Activated gamma-delta T cell treated with anti-CD3 and anti-CD28 coated beads, Interleukin-2, amount 50 U/mL, for 16 hours (primary cell): ENCODE measurements around the gene ZBTB12.

Experiments used
- DNase-seq: peaks from one replicate; pipeline ENCODE4 v3.0.0-alpha.2; 2020; ENCODE audit warnings: low read depth

ZBTB12 gene

DNA sequence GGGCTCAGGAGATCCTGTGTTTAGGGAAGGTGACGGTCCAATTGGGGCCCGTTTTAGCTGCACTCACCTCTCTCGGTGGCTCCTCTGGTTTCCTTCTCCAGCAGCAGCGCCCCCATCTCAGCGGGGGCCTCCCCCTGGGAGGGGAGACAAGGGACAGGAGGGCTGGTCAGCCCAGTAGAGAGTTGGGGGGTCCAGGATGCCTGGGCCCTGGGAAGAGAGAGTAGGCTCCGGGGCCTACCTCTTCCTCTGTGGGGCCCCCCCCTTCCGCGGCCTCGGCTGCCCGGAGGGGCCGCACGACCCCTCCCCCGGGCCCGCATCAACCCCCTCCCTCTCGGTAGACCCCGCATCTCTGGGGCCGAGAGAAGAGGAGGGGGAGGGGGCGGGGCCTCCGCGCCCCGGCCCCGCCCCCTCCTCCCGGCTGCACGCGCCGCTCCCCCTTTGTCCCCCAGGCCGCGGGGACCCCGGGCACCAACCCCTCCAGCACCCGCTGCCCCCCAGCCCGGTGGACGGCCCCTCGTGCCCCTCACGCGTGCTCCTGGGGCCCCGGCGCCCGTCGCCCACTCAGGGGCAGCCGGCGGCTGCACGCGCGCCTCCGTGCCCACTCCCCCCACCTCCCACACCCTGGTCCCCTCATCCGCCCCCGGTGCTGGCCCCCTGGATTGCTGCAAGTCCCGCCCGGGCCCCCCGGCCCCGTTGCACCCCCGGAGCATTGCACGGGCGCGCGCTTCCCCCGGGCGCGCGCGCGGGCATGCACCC, 4.9 kb downstream of the ZBTB12 start:
- DNase-seq, result no peak

DNA sequence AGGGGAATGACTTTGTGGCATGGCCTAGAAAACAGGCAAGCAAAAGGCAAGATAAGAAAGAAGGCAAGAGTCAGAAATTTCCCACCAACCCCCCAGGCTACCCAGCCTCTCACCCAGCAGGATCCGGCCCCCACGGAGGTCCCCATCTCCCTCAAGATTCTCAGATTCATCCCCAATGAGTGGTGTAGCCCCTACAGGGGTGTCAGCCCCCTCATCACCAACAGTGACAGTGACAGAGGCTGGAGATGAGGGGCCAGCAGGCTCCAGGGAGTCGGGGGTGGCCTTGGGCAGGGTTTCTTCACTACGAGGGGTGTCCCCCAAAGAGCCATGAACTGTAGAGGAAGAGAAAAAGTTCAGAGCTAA, 5.4 kb downstream of the ZBTB12 start:
- DNase-seq, result no peak

DNA sequence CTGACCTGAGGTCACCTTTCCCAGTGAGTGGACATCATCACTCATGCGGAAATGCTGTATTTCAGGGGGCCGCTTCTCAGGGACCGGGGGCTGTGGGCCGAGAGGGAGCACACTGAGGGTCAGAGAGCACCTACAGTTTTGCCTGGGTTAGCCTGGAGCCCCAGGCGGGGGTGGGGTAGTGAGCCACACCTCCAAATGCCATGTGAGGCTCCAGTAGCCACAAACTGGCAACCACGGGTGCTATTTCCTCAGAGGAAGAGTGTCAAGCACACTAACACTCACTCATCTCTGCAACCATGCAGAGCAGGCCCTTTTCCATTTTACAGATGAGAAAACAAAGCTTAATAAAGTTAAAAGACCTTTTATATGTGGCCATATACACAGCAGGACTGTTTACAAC, 9.1 kb downstream of the ZBTB12 start:
- DNase-seq, result no peak

DNA sequence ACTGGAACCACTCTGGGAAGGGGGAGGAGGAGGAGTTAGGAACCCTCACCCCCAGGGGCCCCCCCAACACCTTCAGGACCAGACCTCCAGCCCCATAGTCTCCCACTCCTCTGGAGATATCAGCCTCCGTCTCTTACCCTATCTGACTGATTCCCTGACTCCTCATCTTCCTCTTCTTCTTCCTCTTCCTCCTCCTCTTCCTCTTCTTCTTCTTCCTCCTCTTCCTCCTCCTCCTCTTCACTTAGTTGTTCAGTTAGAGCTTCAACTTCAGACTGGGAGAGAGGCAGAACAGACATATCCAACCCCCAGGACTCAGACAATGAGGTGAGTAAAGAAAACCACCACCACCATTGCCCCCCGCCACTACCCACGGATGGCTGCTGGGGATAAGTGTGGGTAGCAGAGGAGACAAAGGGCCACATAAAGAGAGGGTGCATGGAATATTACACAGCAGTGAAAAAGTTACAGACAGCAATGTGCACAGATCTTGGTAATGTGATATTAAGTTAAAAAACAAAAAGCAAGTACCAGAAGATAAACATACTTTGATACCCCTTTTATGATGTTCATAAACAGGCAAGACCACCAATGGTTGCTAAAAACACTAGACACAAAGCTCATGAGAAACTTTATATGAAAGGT, 12.4 kb downstream of the ZBTB12 start:
- no peak for DNase-seq

DNA sequence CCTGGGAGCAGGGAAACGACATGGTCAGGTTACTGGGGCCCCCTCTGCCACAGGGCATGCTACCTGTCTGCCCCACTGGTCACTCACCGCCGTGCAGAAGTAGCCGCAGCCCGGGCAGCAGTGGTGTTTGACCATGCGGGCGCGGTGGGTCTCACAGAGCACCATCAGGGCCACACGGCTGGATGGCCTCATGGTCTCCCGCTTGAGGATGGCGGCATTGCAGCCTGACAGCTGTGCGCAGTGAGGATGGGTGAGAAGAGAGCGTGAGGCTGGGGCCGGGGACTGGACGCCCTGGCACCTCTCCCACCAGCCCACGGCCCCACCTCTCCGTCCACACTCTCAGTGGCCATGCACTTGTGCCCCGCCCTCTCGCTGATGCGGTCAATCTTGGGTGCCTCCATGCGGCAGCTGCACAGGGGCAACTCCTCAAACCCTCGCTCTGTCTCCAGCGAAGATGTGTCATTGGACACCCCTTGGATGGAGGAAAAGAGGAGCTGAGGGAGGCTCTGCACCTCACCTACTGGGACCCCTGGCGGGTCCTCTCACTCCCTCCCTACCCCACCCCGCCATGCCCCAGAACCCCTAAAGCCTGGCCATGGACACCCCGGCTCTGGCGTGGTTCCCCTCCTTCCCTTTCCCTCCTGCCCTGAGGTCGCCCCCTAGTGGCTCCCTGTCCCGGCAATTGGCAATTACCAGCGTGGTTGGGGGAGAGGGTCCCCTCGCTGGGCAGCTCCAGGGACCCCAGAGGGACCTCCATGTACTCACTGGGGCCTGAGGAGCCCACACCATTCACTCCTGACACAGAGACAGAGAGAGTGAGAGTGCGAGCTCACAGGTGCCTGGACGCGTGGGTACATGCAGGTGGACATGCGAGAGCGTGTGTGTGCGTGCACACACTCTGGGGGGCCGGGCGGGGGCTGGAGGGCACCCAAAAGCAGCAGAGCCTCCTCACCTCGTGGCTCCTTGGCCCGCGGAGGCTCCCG, 13.3 kb downstream of the ZBTB12 start:
- peak; percentile 42 for DNase-seq

DNA sequence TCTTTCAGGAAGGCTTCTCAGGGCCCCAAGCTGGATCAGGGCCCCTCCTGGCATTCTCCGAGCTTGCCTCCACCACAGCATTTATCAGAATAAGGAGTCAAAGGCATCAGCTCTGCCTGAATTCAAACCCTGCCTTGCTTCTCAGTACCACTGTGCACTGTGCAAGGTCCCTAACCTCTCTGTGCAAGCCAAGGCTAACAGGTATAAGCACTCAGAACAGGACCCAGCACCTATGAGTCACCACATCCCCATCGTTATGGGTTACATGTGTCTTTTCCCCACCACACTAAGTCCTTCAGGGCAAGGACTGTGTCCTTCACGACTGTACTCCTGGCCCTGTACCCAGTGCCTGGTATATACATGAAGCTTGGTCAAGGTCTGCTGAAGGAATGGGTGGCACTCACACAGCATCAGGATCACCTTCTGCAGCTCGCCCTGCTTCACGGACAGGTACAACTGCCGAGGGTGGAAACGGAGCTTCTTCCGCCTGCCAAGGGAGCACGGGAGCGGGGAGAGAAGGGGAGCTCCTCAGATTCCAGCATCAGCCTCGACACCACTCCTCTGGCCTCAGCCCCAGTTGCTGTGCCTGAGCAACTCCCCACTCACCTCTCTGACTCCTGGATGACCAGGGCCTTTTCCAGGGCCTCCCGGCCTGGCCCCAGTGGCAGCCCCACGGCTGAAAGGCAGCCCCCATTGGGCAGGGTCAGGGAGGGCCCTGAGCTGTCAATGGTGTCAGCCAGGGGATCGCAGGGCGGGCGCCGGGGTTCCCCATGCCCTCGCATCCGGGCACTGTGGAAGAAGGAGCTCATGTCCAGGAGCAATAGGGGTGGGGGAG, 14.5 kb downstream of the ZBTB12 start:
- DNase-seq, result no peak

DNA sequence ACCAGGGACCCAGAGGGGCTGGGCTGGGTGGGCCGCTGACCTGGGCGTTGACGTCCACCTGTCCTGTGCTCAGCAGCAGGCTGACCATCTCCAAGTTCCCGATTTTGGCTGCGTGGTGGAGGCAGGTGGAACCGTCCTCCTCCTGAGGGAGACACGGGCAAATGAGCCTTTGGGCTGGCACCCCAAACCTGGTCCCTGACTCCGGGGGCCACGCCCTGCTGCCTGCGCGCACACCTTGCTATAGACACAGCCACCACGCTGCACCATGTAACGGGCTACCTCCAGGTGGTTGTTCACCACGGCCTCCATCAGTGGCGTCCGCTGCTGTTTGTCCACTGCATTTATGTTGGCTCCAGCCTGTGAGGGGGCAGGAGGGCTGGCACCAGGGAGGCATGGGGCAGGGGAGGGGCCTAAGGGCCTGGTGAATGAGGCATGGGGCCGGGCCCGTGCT, 15.3 kb downstream of the ZBTB12 start:
- no peak for DNase-seq

DNA sequence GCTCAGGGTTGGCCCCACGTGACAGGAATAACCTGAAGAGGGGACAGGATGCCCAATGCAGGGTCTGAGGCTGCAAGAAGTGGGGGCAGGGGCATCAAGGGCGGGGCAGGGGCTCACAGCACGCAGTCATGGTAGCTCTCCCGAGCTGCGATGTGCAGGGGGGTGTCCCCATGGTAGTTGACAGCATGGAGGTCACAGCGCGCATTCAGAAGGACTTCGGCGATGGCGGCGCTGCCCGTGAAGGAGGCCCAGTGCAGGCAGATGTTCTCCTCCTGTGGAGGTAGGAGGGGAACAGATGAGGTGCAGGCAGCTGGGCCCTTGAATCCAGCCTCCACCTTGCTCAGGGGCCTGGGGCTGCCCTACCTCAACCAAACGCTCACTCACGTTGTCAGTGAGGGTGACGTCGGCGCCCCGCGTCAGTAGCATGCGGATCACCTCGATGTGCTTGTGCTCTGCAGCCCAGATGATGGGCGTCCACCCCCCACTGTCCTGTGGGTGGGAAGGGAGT, 17.3 kb downstream of the ZBTB12 start:
- DNase-seq, result no peak

DNA sequence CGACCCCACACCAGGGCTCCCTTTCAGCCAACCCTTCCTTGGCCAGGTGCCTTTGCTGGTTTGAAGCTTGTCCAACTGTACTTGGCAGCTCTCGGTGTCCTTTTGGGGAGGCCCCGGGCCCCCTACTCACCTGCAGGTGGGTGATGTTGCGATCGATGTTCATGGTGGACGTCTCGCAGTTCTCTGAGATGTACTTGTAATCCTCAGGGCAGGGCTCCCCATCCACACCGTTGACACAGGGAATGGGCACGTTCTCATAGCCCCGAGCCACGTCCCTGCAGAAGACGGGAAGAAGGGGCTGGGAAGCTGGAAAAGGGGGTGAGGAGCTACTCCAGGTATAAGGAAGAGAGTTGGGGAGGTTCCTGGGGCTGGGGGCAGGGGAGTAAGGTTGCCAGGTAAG, 18.2 kb downstream of the ZBTB12 start:
- no peak for DNase-seq

DNA sequence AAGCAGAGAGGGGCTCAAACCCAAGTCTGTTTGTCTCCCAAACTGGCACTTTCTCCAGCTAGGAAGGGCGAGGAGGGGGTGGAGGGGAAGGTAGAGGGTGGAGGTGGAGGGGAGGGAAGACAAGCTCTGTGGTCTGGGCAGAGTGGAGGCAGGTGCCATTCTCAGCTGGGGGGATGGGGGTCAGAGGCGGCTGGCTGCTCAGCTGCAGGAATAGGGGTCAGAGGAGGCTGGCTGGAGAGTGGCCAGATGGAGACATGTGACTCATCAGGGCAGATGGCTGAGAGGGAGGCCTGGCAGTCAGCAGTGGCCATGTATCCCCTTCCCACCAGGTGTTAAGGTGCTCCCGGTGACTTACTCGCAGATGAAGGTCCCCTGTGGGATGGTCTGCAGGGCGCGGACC, 19.5 kb downstream of the ZBTB12 start:
- no peak for DNase-seq

DNA sequence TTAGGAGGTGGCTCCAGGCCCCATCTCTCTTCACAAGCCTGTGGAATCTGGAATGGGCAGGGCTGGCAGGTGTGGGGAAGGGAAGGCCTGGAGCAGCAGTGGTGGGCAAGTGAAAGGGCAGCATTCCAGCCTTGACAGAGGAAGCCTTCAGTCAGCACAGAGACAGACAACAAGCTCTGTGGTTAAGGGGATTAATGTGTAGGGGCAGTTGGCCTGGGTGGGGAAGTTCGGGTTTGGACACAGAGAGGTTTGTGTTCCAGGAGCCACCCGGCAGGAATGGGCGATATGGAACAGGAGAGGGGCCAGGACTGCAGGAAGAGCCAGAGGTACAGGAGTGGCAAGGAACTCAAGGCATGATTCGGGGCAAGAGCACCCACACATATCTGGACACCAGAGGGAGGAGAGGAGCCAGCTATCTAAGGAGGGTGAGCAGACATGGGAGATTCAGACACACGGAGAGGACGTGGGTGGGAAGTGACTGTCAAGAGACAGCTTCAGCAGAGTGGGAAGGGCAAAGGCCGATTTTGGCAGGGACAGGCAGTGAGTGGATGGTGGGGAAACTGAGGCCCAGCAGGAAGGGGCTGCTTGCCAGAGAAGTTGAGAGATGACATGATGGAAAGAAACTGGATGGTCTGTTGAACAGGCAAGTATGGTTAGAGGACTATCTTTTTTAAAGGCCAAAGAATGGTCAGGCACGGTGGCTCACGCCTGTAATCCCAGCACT, 20.6 kb downstream of the ZBTB12 start:
- no peak for DNase-seq

DNA sequence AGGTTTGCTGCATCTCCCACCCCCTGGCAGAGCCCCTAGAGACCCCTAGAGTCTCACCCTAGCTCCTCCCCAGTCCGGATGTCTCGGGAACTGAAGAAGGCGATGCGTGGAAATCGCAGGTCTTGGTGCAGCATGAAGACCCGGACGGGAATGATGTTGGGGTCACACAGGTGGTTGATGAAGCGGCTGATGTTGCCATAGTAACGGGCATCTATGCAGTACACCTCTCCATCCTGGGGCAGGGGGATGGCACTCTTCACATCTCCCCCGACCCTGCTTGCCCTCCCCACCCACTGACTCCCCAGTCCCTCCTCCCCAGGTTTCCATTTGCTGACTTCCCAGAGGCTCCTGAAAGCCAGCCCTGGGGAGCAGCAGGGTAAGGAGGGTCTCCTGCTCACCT, 21.3 kb downstream of the ZBTB12 start:
- no peak for DNase-seq

DNA sequence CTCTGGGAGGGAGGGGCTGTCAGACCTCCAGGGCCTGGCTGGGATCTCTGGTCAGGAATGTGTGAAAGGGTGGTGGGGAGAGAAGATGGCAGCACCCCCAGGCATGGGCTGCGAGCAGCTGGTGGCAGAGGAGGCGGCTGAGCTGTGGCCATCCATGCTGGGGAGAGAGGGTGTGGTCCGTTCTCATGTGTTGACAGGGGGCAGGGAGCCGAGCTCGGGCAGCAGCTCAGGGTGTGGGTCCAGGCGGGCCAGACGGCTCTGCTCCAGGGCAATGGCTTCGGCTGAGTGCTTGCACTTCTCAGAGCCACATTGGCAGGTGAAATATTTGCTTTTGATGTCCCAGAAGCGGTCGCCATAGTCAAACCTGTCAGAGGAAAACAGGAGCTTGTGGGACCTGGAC, 22.0 kb downstream of the ZBTB12 start:
- no peak for DNase-seq

DNA sequence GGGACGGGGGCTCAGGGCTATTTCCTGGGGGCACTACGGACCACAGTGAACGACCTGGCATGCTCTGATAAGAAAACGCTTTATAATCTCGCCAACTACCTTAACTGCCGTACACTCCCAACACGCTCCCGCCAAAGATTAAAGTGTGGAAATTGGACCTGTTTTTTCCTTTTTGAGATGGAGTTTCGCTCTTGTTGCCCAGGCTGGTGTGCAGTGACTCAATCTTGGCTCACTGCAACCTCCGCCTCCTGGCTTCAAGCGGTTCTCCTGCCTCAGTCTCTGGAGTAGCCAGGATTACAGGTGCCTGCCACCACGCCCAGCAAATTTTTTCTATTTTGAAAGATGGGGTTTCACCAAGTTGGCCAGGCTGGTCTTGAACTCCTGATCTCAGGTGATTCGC, 22.7 kb downstream of the ZBTB12 start:
- DNase-seq, result no peak

DNA sequence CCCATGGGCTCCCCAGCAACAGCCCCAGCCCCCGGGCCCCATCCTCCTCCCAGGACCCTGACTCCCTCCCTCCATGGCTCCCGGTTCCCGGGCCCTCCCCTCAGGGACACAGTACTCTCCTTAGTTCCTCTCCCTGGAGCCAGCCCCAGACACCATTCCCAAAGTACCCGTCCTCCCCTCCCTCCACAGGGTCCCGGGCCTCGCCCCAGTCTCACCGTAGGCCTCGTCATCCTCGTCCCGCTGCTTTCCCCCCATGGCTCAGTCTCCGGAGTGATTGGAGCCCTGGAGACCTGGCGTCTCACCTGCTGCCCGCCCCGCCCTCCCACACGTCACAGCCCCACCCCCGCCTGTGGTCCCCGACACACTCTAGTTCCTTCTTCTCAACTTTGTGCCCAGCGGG, 23.2 kb downstream of the ZBTB12 start, which contains the start of gene SLC44A4:
TSS of gene SLC44A4 (minus strand) at position 272 of the 400 bp plus-strand sequence. CDS start at position 255, 17 bp downstream.
- no peak for DNase-seq

DNA sequence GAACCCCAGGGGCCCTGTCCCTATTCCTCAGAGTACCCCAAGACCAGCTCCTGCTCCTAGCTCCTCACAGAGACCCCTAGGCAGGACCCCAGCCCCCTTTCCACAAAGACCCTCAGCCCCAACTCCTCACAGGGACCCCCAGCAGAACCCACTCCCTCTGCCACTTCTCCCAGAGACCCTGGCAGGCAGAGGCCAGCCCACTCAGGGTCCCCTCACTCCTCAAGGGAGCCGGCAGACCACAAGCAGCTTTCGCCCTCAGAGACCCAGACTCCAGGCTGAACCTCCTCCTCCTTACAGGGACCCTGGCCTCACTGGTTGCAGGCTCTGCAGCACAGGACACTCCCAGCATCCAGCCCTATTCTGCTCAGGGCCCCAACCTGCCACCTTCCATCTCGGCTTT, 23.7 kb downstream of the ZBTB12 start:
- DNase-seq, result no peak

DNA sequence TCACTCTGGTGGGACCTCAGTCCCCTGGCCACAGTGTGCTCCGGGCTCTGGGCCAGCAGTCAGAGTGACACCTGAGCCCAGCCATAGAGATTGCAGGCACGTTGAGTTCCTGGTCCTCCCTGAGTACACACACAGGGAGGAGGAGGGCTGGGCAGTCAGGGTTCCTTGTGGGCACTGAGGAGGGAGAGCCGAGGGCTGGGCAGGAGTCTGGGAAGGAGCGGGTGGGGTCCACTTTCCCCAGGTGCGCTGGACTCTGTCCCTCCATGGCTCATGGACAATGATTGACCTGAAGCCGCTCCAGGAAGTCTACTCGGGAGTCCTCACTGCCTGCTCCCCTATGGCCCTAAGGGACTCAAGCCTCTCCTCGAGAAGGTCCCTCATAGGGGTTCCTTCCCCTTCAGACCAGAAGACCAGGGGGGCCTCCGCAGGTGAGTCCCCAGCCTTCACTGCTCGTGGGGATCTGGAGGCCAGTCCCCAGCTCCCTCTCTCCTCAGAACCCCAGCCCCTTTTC, 24.2 kb downstream of the ZBTB12 start:
- no peak for DNase-seq

DNA sequence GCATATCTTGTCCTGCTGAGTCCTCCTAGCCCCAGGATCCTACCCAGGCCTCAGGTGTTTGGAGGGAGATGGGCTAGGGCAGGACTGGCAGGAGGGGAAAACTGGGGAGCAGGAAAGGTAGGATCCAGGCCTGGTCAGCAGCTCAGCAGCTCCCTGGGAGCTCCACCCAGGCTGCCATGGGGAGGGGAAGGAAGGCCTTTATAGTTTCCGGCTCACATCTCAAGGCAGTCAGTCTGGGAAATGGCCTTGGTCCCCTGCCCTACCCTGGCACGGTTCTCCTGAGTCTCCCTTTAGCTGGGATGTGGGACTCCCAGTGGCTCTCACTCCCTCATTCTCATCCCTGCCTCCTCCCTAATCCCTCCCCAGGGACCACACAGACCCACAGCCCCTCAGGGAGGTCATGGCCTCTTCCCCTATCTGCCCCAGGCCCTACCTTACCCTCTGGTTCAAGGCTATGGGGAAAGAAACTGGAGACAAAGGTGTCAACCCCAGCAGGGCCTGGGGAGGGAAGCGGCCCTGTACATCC, 24.7 kb downstream of the ZBTB12 start:
- DNase-seq, result no peak

DNA sequence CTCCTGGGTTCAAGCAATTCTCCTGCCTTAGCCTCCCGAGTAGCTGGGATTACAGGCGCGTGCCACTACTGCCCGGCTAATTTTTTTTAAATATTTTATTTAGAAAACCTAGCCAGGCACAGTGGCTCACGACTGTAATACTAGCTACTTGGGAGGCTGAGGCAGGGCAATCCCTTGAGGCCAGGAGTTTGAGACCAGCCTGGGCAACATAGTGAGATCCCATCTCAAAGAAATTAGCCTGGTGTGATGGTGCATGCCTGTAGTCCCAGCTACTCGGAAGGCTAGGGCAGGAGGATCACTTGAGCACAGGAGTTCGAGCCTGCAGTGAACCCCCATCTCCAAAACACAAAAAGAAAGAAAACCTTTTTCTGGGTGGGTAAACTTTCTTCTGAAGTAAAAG, 25.5 kb downstream of the ZBTB12 start:
- no peak for DNase-seq

DNA sequence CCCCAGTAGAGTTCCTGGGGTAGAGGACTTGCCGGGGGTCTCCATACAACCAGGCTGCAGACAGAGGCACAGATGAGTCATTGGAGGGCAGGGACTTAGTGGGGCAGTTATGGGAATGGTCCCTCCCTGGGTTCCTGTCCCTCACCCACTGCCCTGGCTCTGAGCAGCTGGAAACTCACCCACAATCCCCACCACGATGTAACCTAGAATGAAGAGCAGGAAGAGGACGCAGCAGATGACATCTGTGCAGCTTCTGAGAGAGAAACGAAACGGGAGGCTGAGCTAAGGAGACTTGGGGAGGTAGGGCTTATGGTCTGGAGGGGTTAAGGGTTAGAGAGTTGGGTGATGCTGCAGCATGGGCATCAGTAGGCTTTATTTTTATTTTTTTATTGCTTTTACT, 26.0 kb downstream of the ZBTB12 start:
- DNase-seq, result no peak
